IPS DF 6.9 (cell line): ENCODE results near the gene B4GALNT1.
"Not testable (repeated sequence)": the region's sequence is repeated elsewhere in the genome, so short reads cannot be mapped to it uniquely, and the experiment has no call there.

Source experiments
- DNase-seq: peaks from one replicate; pipeline ENCODE4 v3.0.0-alpha.2; 2013; ENCODE audit warnings: low read depth, low spot score
- H3K27ac ChIP-seq: one replicate; pipeline ENCODE4 v1.5.1; 2013; ENCODE audit warnings: low read length, control low read depth
- H3K27me3 ChIP-seq: 2 replicates; pipeline ENCODE4 v1.6.1; 2013; ENCODE audit warnings: mild to moderate bottlenecking, low read length; ENCODE audit not compliant: control insufficient read depth, insufficient read depth
- H3K36me3 ChIP-seq: 2 replicates; pipeline ENCODE4 v1.6.1; 2013; ENCODE audit warnings: low read length; ENCODE audit not compliant: control insufficient read depth, insufficient read depth
- H3K4me1 ChIP-seq: 2 replicates; pipeline ENCODE4 v1.6.1; 2013; ENCODE audit warnings: low read length; ENCODE audit not compliant: control insufficient read depth, insufficient read depth
- H3K4me3 ChIP-seq: 2 replicates; pipeline ENCODE4 v1.5.1; 2013; ENCODE audit warnings: mild to moderate bottlenecking, low read length
- H3K9me3 ChIP-seq: 2 replicates; pipeline ENCODE4 v1.6.1; 2013; ENCODE audit warnings: low read length, inconsistent platforms; ENCODE audit not compliant: control insufficient read depth, insufficient read depth
- WGBS: extraction: QIAGEN DNeasy Blood & Tissue Kit; methylation state at CpG from one replicate; pipeline ENCODE4 v1.1.7; 2013; ENCODE audit warnings: mixed read lengths, missing lambda C conversion rate; ENCODE audit not compliant: insufficient read length, insufficient coverage; 5-methylcytosine and 5-hydroxymethylcytosine counted together

The B4GALNT1 gene

DNA sequence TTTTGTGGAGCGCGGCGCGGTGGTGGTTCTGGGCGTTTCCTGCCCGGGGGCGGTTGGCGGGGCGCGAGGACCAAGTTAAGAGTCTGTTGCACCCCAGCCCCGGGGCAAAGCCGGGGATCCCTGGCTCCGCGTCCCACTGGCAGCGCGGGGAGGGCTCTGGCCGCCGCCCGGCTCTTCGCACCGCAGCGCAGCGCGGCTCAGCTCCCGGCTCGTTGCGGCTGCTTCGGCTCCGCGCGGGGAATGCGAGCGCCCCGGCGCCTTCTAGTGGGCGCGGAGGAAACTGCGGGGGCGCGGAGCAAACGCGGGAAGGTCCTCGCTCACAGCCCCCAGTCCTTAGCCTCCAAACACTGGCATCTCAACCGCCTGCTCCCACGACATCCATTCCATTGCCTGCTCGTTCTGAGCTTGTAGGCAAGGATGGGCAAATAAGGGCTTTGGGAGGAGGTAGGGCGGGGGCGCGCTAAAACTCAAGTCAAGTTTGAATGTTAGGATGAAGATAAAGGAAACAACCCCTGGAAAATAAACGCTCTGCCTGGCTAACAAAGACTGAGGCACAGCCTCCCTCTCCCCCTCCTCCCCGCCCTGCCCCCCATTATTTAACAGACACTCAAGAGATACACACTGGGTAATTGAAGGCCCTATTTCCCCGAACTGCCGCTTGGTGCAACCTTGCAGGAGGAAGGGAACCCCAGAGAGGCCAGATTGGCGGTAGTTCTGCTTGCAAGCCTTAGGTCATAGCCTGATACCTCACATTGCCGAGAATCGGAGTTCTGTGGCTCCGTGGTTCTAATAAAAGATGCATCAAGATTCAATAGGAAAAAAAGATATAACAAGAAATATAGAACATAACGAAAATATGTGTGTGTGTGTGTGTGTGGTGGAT lies at the start of gene B4GALNT1:
Gene B4GALNT1, minus strand, starts transcription at position 244 of the 883 bp plus-strand sequence. CDS start 1,069 bp downstream, outside the sequence.
- H3K27me3 ChIP-seq: peaks cover 39% of the 10 kb centered on the region

DNA sequence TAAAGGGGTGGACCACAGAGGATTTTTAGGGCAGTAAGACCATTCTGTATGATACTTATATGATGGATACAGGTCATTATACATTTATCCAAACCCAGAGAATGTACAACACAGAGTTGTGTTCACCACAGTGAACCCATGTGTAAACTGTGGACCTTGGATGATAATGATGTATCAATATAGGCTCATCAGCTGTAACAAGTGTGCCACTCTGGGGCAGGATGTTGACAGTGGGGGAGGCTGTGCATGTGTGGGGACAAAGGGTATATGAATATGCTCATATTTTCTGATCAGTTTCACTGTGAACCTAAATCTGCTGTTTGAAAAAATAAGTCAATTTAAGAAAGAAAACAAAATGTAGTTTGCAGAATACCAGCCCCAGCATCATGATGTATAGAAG lies 46.7 kb upstream of the B4GALNT1 start:
- H3K4me3 ChIP-seq: no peak overlapping the region
- H3K36me3 ChIP-seq: no peaks in the 10 kb centered on the region
- no peak for DNase-seq
- H3K27me3 ChIP-seq: no peaks in the 10 kb centered on the region
- no peaks in the 10 kb centered on the region for H3K4me1 ChIP-seq
- no peak overlapping the region for H3K27ac ChIP-seq
- no peaks in the 10 kb centered on the region for H3K9me3 ChIP-seq

More for the DNA sequence above, at the start of gene B4GALNT1:
- H3K4me3 ChIP-seq: peak within 1 kb of the TSS; percentile 45; the same call in 1 of the 2 replicates
- no peak within 1 kb of the TSS for H3K27ac ChIP-seq
- H3K9me3 ChIP-seq: no peaks in the 10 kb centered on the region
- DNase-seq: no peak
- no peaks in the 10 kb centered on the region for H3K36me3 ChIP-seq
- peaks cover 2% of the 10 kb centered on the region for H3K4me1 ChIP-seq
- 100% methylated on average over 1 of the region's 58 CpGs for WGBS

DNA sequence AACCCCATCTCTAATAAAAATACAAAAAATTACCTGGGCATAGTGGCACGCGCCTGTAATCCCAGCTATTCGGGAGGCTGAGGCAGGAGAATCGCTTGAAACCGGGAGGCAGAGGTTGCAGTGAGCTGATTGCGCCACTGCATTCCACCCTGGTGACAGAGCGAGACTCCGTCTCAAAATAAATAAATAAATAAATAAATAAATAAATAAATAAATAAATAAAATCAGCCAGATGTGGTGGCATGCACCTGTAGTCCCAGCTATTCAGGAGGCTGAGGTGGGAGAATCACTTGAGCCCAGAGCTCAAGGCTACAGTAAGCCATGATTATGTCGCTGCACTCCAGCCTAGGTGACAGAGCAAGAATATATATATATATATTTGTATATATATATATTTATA lies 44.9 kb upstream of the B4GALNT1 start:
- not testable (repeated sequence) for H3K27me3 ChIP-seq, H3K36me3 ChIP-seq, H3K4me1 ChIP-seq, H3K9me3 ChIP-seq, H3K27ac ChIP-seq, DNase-seq, H3K4me3 ChIP-seq
- no CpG with 5 or more reads among the region's 9 CpGs for WGBS

DNA sequence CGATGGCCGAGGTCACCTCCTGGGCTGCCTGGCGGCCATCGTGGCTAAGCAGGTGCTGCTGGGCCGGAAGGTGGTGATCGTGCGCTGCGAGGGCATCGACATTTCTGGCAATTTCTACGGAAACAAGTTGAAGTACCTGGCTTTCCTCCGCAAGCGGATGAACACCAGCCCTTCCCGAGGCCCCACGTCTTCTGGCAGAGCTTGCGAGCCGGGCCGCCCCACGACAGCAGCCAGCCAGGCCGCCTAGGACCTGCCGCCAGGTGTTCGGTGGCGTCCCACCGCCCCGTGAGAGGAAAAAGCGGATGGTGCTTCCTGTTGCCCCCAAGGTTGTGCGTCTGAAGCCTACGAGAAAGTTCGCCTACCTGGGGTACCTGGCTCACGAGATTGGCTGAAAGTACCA lies 41.7 kb upstream of the B4GALNT1 start:
- no CpG with 5 or more reads among the region's 29 CpGs for WGBS
- no peak for DNase-seq

DNA sequence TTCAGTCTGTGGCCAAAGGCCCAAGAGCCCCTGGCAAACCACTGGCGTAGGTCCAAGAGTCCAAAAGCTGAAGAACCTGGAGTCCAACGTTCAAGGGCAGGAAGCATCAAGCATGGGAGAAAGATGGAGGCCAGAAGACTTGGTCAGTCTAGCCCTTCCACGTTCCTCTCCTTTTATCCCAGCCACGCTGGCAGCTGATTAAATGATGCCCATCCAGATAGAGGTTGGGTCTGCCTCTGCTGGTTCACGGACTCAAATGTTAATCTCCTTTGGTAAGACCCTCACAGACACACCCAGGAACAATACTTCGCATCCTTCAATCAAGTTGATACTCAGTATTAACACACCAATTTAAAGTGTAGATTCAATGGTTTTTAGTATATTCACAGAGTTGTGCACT lies 39.8 kb upstream of the B4GALNT1 start:
- no CpG with 5 or more reads among the region's 6 CpGs for WGBS
- DNase-seq: no peak

More for the DNA sequence above, 41.7 kb upstream of the B4GALNT1 start:
- Histone ChIP-seq H3K9me3 (no peaks in the 10 kb centered on the region), H3K36me3 (no peaks in the 10 kb centered on the region), H3K27ac (no peak overlapping the region), H3K4me1 (no peaks in the 10 kb centered on the region; the same call in 1 of the 2 replicates), H3K27me3 (no peaks in the 10 kb centered on the region), H3K4me3 (no peak overlapping the region)

DNA sequence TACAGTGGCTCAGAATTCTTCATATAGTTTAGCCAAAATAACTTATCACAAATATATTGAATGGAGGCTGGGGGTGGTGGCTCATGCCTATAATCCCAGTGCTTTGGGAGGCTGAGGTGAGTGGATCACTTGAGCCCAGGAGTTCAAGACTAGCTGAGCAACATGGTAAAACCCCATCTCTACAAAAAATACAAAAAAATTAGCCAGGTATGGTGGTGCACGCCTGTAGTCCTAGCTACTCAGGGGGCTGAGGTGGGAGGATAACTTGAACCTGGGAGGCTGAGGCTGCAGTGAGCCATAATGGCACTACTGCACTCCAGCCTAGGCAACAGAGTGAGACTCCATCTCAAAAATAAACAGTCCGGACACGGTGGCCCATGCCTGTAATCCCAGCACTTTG lies 38.8 kb upstream of the B4GALNT1 start:
- H3K36me3 ChIP-seq, H3K4me3 ChIP-seq, H3K9me3 ChIP-seq, DNase-seq, H3K27ac ChIP-seq, H3K4me1 ChIP-seq, H3K27me3 ChIP-seq: not testable (repeated sequence)
- WGBS: no CpG with 5 or more reads among the region's 3 CpGs

More for the DNA sequence above, 39.8 kb upstream of the B4GALNT1 start:
- H3K36me3 ChIP-seq: no peaks in the 10 kb centered on the region
- no peaks in the 10 kb centered on the region for H3K27me3 ChIP-seq
- no peak overlapping the region for H3K27ac ChIP-seq
- H3K4me1 ChIP-seq: no peaks in the 10 kb centered on the region; the same call in 1 of the 2 replicates
- no peaks in the 10 kb centered on the region for H3K9me3 ChIP-seq
- H3K4me3 ChIP-seq: no peak overlapping the region

DNA sequence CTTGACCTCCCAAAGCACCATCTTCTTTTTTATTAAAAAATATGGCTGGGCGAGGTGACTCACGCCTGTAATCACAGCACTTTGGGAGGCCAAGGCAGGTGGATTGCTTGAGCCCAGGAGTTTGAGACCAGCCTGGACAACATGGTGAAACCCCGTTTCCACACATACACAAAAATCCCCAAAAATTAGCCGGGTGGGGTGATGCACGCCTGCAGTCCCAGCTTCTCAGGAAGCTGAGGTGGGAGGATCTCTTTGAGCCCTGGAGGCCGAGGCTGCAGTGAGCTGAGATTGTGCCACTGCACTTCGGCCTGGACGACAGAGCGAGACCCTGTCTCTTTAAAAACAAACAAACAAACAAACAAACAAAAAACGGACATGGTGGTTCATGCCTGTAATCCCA lies 36.7 kb upstream of the B4GALNT1 start:
- no CpG with 5 or more reads among the region's 10 CpGs for WGBS
- not testable (repeated sequence) for H3K4me3 ChIP-seq, H3K36me3 ChIP-seq, H3K9me3 ChIP-seq, H3K27ac ChIP-seq, H3K4me1 ChIP-seq, DNase-seq, H3K27me3 ChIP-seq

DNA sequence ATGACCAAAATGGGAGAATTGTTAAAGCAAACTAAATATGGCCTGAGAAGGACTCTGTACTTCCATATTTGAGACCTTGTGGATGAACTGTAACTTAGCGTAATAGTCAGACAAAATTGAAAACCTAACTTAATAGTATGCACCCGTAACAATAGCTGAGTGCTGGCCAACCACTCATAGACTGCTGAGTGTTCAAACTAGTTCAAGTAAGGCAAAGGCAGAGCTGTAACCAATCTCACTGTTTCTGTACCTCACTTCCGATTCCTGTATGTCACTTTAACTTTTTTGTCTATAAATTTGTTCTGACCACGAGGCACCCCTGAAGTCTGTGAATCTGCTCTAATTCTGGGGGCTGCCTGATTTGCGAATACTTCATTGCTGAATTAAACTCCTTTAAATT lies 33.9 kb upstream of the B4GALNT1 start:
- Histone ChIP-seq H3K4me1 (no peaks in the 10 kb centered on the region), H3K36me3 (no peaks in the 10 kb centered on the region), H3K27ac (no peak overlapping the region), H3K4me3 (no peak overlapping the region), H3K9me3 (no peaks in the 10 kb centered on the region), H3K27me3 (no peaks in the 10 kb centered on the region)
- WGBS: no CpG with 5 or more reads among the region's 5 CpGs
- no peak for DNase-seq

DNA sequence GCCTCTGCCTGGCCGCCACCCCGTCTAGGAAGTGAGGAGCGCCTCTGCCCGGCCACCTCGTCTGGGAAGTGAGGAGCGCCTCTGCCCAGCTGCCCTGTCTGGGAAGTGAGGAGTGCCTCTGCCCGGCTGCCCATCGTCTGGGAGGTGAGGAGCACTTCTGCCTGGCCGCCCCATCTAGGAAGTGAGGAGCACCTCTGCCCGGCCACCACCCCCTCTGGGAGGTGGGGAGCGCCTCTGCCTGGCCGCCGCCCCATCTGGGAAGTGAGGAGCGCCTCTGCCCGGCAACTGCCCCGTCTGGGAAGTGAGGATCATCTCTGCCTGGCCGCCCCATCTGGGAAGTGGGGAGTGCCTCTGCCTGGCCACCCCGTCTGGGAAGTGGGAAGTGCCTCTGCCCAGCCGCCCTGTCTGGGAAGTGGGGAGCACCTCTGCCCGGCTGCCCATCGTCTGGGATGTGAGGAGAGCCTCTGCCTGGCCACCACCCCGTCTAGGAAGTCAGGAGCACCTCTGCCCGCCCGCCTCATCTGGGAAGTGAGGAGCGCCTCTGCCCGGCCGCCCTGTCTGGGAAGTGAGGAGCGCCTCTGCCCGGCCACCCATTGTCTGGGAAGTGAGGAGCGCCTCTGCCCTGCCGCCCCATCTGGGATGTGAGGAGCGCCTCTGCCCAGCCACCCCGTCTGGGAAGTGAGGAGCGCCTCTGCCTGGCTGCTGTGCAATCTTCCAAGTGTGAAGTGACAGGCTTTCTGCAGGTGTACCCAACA lies 32.2 kb upstream of the B4GALNT1 start:
- not testable (repeated sequence) for H3K36me3 ChIP-seq, H3K4me3 ChIP-seq, H3K4me1 ChIP-seq, H3K27me3 ChIP-seq, H3K27ac ChIP-seq, H3K9me3 ChIP-seq, DNase-seq
- no CpG with 5 or more reads among the region's 34 CpGs for WGBS

DNA sequence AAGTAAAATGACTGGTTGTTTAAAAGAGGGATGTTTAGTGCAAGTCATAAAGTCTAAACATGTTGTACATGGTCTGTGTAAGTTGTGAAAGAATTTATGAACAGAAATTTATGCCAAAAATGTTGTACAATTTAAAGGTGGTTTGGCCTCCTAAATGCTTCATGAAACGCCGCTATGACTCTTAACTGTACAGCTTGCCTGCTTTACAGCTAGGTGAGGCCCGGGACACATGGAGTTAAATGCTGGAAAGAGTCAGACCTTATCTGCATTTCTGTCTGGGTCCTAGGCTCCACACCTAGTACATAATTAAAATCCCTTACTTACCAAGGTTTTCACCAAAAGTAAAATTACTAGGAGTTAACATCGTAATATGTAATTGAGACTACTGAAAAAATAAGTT lies 28.4 kb upstream of the B4GALNT1 start:
- Histone ChIP-seq H3K27ac (no peak overlapping the region), H3K9me3 (no peaks in the 10 kb centered on the region), H3K4me1 (no peaks in the 10 kb centered on the region), H3K27me3 (no peaks in the 10 kb centered on the region), H3K36me3 (no peaks in the 10 kb centered on the region), H3K4me3 (no peak overlapping the region)
- no peak for DNase-seq
- WGBS: 100% methylated on average over 1 of the region's 4 CpGs
